ENCODE data around the gene SKP1. TPM values are rescaled to one million over a fixed set of nuclear protein-coding genes. Genes with fewer than 3 reads are reported as not detected.

SKP1 gene
- total RNA-seq, 4 donors from 2014 or later: 143 to 261 (median 196) TPM

DNA sequence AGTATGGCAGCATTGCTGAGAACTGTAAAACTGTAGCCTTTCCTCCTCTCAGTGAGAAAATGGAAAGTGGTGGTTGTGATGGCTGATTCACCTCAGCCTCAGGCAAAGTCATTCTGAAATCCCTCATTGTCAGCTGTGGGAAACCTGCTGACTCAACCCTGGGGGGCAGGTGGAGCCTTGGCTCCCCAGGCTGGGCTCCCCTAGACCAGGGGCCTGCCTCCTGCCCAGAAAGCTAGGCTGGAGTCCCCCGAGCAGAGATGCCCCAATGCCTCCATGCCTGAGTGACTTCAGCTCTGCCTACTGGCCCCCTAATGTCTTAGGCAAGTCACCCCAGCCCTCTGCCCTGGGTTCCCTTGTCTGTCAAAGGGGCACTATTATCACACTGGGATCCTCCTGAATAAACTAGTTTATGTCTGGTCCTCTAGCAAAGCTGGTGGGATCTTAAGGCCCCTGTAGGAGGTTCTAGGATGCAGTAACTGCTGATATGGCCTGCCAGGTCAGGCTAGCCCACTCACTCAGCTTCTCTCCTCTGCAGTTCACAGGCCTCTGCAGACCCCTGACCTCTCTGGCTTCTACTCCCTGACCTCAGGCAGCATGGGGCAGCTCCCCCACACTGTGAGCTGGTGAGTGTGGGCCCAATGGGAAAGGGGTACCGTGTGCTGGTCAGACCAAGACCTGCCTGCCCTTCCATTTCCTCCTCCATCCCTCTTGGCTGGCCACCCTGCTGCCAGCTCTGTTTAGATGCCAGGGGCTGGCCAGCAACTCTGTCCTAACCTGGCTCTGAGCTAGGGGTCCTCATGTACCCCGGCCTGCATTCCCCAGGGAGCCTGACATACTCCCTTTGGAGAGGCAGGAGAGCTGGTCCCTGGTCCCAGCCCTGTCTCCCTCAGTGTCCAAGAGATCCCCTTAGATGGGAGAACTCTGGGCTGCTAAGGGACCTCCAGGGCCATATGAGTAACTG, 38.1 kb downstream of the SKP1 start:
- TF ChIP-seq POLR2A (IDR thresholded peaks at IDR 0.05) (no peak), EP300 (IDR thresholded peaks at IDR 0.05) (no peak), POLR2AphosphoS5 (IDR thresholded peaks at IDR 0.05) (no peak)
- TF ChIP-seq, protein P1, sequence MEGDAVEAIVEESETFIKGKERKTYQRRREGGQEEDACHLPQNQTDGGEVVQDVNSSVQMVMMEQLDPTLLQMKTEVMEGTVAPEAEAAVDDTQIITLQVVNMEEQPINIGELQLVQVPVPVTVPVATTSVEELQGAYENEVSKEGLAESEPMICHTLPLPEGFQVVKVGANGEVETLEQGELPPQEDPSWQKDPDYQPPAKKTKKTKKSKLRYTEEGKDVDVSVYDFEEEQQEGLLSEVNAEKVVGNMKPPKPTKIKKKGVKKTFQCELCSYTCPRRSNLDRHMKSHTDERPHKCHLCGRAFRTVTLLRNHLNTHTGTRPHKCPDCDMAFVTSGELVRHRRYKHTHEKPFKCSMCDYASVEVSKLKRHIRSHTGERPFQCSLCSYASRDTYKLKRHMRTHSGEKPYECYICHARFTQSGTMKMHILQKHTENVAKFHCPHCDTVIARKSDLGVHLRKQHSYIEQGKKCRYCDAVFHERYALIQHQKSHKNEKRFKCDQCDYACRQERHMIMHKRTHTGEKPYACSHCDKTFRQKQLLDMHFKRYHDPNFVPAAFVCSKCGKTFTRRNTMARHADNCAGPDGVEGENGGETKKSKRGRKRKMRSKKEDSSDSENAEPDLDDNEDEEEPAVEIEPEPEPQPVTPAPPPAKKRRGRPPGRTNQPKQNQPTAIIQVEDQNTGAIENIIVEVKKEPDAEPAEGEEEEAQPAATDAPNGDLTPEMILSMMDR (IDR thresholded peaks at IDR 0.05): no peak
- 93% methylated on average over 2 of the region's 3 CpGs for WGBS
- peak; percentile 41 to 68 for DNase-seq (ENCODE audit: low spot score in 2 of 2)
- no peaks in the 10 kb centered on the region for H3K27me3 ChIP-seq
- H3K4me3 ChIP-seq: no peak overlapping the region
- H3K27ac ChIP-seq: no peak overlapping the region
- no peaks in the 10 kb centered on the region for H3K9me3 ChIP-seq
- H3K36me3 ChIP-seq: peaks cover 64% of the 10 kb centered on the region
- H3K4me1 ChIP-seq: peaks cover 30% of the 10 kb centered on the region

DNA sequence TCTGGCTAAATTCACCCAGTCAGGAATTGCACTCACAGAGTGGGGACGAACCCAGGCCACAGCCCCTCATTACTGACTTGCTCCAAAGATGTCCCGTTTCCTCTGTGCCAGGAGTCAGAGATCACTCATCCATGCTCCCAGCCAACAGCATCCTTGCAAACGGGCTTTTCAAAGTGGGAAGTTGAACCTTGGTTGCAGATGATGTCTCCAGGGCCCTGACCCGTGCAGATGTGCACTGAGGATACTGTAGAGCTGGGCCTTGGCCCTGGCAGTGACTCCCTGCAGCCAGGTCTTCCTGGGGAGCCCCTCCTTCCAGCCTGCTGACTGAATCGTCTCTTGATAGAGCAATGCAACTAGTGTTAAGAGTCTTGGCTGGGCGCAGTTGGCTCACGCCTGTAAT, 40.0 kb downstream of the SKP1 start:
- H3K27me3 ChIP-seq: no peaks in the 10 kb centered on the region
- H3K27ac ChIP-seq: no peak overlapping the region
- TF ChIP-seq POLR2A (IDR thresholded peaks at IDR 0.05) (no peak), POLR2AphosphoS5 (IDR thresholded peaks at IDR 0.05) (no peak), EP300 (IDR thresholded peaks at IDR 0.05) (no peak)
- TF ChIP-seq, protein P1 (IDR thresholded peaks at IDR 0.05): no peak
- no peak overlapping the region for H3K4me3 ChIP-seq
- DNase-seq (ENCODE audit: low spot score in 2 of 2): peak; percentile 37 to 41
- peaks cover 48% of the 10 kb centered on the region for H3K36me3 ChIP-seq
- peaks cover 30% of the 10 kb centered on the region for H3K4me1 ChIP-seq
- WGBS: 86% methylated on average over 3 of the region's 7 CpGs
- H3K9me3 ChIP-seq: no peaks in the 10 kb centered on the region

DNA sequence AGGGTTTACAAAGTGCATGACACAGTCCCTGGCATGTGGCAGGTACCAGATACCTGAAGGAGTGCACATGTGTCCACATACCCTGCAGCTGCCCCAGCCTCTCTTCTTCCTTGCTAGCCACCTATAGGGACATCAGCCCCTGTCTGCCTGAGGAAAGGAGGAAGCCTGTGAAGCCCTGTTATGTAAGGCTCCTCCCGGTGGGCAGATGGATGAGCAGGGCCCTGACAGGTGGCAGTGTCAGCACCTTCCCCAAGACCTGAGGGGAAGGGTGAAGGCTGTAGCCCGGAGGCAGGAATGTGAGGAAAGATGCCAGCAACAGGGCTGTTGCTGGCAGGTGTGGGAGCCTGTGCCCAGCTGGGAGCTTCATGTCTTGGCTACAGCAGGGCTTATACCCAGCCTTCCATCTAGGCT, 40.5 kb downstream of the SKP1 start:
- DNase-seq (ENCODE audit: low spot score in 2 of 2): peak; percentile 39 to 44
- no peaks in the 10 kb centered on the region for H3K9me3 ChIP-seq
- no peaks in the 10 kb centered on the region for H3K27me3 ChIP-seq
- H3K36me3 ChIP-seq: peaks cover 49% of the 10 kb centered on the region
- H3K4me3 ChIP-seq: no peak overlapping the region
- peaks cover 26% of the 10 kb centered on the region for H3K4me1 ChIP-seq
- 42% methylated on average over 2 of the region's 2 CpGs for WGBS
- TF ChIP-seq EP300 (IDR thresholded peaks at IDR 0.05) (no peak), POLR2A (IDR thresholded peaks at IDR 0.05) (no peak), POLR2AphosphoS5 (IDR thresholded peaks at IDR 0.05) (no peak)
- TF ChIP-seq, protein P1 (IDR thresholded peaks at IDR 0.05): no peak
- H3K27ac ChIP-seq: no peak overlapping the region

DNA sequence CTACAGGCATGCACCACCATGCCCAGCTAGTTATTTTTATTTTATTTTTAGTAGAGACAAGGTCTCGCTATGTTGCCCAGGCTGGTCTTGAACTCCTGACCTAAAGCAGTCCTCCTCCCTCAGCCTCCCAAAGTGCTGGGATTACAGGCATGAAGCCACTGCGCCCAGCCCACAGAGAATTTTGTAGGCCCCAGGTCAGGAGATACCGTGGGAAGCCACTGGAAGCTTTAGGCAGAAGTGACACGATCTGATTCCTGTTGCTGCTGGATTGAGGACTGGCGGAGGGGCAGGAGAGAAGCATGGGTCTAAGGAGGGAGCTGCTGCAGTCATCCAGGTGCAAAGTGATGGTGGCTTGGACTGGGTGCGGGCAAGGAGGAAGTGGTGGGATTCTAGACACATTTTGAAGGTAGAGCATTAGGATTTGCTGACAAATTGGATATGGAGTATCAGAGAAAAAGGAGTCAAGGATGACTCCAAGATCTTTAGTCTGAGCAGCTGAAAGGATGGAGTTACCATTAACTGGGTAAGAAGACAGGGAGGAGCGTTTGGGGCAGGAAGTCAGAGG, 41.6 kb downstream of the SKP1 start:
- Histone ChIP-seq H3K27ac (no peak overlapping the region), H3K4me1 (peaks cover 19% of the 10 kb centered on the region), H3K27me3 (no peaks in the 10 kb centered on the region), H3K9me3 (no peaks in the 10 kb centered on the region), H3K36me3 (peaks cover 49% of the 10 kb centered on the region), H3K4me3 (no peak overlapping the region)
- WGBS: 92% methylated on average over 7 of the region's 7 CpGs
- peak in 1 of 2 donors; percentile 67 for DNase-seq (ENCODE audit: low spot score in 2 of 2)
- no peak for TF ChIP-seq EP300 (IDR thresholded peaks at IDR 0.05)
- TF ChIP-seq POLR2A (IDR thresholded peaks at IDR 0.05): no peak
- TF ChIP-seq POLR2AphosphoS5 (IDR thresholded peaks at IDR 0.05): no peak
- TF ChIP-seq, protein P1 (IDR thresholded peaks at IDR 0.05): no peak

DNA sequence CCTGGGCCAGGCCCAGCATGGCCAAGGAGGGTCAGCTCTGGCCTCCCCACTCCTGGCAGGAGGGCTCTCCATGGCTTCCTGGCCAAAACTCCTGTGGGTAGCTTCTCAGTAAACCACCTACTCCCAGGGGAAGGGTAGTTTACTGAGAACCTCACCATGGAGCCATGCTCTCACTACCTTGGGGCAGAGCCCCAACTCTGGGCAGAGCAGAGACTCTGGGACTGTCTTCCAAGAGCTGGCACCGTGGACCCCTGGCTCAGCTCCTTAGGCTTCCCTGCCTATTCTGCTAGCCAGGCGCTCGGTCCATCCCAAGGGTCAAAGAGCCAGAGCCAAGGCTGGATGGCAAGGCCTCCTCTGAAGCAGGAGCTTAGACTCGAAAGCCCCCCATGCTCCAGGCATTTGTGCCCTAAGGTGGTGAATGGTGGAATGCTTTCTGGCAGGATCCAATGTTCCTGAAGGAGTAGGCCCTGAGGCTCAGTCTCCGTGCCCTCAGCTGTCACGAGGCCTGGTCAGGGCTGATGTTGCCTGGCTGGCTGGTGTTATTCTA, 42.7 kb downstream of the SKP1 start:
- peaks cover 50% of the 10 kb centered on the region for H3K36me3 ChIP-seq
- H3K4me3 ChIP-seq: no peak overlapping the region
- peaks cover 18% of the 10 kb centered on the region for H3K4me1 ChIP-seq
- no peak overlapping the region for H3K27ac ChIP-seq
- H3K27me3 ChIP-seq: no peaks in the 10 kb centered on the region
- DNase-seq (ENCODE audit: low spot score in 2 of 2): peak; percentile 35 to 56
- WGBS: 65% methylated on average over 4 of the region's 6 CpGs
- TF ChIP-seq POLR2AphosphoS5 (IDR thresholded peaks at IDR 0.05): no peak
- TF ChIP-seq, protein P1 (IDR thresholded peaks at IDR 0.05): no peak
- TF ChIP-seq POLR2A (IDR thresholded peaks at IDR 0.05): no peak
- no peak for TF ChIP-seq EP300 (IDR thresholded peaks at IDR 0.05)
- no peaks in the 10 kb centered on the region for H3K9me3 ChIP-seq
